ENCODE results near the gene ARID2.

Gene ARID2

GRCh38 chr12:45729233-45730083 is at the start of gene ARID2:
ARID2 (plus strand) TSS chr12:45729706; CDS start chr12:45729837, 131 bp downstream.
- no peak for DNase-seq

- no peak for DNase-seq
These were observed 49.1 kb upstream of the ARID2 start for GRCh38 chr12:45680362-45680761.

DNA sequence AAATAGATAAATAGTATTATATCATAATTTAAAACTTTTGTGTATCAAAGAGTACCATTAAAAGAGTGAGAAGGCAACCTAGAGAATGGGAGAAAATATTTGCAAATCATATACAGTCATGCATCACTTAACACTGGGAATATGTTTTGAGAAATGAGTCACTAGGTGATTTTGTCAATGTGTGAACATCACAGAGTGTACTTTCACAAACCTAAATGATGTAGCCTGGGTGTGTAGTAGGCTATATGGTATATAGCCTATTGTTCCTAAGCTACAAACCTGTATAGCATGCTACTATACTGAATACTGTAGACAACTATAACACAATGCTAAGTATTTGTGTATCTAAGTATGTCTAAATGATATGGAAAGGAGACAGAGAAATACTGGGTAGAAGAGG is 48.0 kb upstream of the ARID2 start:
- no peak for DNase-seq

DNA sequence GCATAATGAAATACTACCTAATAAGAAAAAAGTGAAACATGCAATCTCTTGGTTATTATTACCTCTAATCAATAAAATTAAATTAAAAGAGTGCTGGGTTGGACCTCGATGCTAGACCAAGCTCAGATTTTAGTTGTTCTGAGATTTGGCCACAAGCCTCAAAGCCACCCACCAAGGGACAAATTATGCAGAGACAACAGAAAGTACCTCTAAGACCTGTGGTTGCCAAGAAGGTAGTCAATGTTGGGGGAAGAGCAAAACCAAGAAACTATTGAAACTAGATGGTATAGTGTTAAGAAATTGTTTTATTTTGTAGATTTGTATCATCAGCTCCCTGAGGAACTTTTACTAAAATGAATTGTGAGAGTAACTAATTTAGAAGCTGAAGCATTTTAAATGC is 43.8 kb upstream of the ARID2 start:
- no peak for DNase-seq

- DNase-seq, result no peak
These were observed 42.2 kb upstream of the ARID2 start for GRCh38 chr12:45687081-45688015.

DNA sequence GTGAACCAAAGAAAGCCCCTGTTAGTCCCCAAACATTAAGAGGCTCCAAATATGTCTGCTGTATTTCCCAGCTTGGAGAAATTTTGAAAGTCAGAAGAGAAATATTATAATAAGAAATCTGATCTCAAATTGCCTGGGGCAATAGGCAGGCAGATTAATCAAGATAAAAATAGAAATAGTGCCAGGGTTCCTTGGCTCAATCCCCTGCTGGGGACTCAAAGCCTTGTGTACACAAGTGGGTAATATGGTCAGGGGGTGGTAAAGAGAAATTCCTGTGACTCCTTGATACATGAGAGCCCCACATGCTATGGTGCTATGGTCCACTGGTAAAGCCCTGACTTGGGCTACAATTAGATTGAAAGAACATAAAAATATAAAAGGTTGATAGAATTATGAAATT is 41.3 kb upstream of the ARID2 start:
- DNase-seq, result no peak

DNA sequence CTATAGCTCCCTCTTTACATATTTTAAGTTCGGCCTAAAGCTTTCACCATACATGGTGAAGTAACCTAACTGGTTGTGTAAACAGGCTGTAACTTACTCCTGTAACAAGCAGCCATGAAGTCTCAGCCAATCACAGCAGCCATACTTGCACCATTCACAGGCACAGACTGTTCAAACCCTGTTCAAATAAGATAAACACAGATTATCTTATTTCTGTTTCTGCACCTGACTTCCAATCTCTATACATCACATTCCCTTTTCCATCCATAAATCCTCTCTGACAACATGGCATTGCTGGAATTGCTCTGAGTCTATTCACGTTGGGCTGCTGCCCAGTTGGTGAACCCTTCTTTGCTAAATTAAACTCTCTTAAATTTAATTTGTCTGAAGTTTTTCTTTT is 34.5 kb upstream of the ARID2 start:
- DNase-seq, result no peak

GRCh38 chr12:45695606-45696005 is 33.9 kb upstream of the ARID2 start:
- DNase-seq, result no peak

DNA sequence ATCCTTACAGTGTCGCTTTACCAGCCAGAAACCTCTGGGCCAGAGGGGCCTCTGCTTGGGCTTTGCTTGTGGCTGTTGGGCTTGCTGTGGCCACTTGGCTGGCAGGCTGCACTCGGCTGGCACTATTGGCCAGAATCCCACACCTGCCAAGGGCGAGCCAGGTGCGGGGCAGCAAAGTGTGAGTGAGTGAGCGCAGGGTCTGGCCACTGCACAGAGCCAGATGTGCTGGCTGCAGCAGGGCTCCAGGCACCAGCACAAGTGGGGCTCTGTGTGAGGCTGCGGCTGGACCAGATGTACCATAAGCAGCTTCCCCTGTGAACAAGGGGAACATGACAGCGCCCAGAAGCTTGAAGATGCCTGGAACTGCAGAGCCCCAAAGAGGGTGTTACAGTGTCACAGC is 33.5 kb upstream of the ARID2 start:
- DNase-seq, result no peak

GRCh38 chr12:45697371-45697770 is 32.1 kb upstream of the ARID2 start:
- DNase-seq, result no peak

DNA sequence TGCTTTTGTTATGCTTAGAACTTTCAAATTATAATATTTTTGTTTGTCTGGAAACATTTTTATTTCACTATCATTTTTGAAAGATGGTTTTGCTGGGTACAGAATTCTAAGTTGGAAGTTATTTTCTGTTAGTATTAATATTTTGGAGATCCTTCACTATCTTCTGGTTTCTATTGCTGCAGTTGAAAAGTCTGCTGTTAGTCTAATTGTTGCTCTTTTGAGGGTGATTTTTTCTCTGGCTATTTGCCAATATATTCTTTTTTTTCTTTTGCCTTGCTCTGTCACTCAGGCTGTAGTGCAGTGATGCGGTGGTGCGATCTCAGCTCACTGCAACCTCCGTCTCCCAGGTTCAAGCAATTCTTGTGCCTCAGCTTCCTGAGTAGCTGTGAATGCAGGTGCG is 28.2 kb upstream of the ARID2 start:
- no peak for DNase-seq

DNA sequence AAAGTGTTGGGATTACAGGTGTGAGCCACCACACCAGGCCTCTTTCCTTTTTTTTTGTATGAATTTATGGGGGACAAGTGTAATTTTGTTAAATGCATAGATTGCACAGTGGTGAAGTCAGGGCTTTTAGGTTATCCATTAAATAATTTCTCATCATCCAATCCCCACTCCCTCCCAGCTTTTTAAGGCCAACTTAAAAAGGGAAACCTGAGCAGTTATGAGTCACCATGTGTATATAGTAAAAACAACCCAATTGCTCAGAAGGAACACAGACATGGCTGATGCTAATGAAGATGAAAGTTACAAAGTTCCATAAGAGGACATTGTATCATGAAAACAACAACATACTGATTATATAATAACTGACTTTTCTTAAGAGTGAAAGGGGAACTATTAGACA is 25.6 kb upstream of the ARID2 start:
- no peak for DNase-seq

DNA sequence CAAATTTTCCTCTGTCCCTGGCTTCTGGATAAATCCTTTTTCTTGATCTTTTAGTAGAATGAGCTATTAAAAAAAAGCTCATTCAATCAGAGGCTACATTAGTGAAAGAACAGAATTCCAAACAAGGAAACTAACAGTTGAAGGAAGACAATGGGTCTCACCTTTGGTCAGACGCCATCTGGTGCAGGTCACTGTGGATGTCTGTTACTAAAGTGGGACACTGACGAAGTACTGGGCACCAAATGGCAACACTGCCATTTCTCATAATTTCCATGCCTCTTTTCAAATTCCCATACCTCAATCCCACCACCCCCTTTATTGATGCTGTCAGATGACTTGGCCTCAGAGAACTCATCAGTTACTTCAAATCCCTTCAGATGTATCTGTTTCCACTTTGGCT is 24.5 kb upstream of the ARID2 start:
- DNase-seq, result no peak

GRCh38 chr12:45705404-45705803 is 24.1 kb upstream of the ARID2 start:
- DNase-seq, result no peak

GRCh38 chr12:45707241-45707857 is 22.2 kb upstream of the ARID2 start:
- no peak for DNase-seq

- no peak for DNase-seq
These were observed 21.1 kb upstream of the ARID2 start for GRCh38 chr12:45708363-45708762.

DNA sequence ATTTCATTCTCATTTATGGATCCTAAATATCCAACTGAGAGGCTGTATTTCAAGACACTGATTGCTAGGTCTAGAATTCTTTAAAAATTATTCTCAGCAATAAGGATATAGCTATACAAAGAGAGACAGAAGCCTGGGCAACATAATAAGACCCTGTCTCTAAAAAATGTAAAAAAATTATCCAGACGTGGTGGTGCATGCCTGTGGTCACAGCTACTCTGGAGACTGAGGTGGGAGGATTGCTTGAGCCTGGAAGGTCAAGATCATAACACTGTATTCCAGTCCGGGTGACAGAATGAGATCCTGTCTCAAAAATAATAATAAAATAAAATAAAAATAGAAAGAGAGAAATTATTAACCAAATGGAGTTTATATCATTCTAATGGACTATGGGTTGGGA is 20.6 kb upstream of the ARID2 start:
- DNase-seq, result no peak

GRCh38 chr12:45712319-45712718 is 17.2 kb upstream of the ARID2 start:
- DNase-seq, result no peak

DNA sequence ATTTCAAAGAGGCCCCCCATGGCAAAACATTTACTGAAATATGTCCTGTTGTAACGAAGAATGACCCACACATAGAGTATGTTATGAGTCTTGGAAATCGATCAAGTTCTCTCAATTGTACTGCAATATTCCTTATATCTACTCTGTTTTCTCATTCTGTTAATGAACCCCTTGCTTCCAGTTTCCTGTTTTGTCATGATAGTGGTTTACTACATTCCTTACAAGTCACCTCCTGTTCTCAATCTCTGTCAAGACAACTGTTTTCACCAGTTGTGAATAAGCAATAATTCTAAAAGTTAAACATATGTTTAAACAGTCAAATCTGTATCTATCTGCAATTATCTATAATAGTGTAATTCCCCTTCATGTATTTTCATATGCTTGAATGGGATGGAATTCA is 16.4 kb upstream of the ARID2 start:
- DNase-seq, result no peak

DNA sequence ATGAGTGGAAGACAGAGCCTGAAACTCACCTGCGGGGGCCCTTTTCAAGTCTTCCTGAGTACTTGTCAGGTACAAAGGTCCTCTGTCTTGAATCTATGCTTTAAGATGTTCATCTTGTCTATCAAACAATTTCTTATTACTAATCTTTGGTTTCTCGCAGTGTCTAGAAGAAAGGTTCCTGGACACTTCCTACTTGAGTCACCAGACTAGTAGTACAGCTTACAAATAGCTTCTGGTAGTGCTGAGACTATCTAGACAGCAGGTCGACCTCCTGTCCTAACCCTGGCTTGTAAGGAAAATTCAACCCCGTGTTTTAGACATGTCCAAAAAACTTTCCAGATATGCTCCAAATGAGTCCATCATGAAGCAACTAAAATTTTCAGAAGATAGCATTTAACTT is 11.2 kb upstream of the ARID2 start:
- no peak for DNase-seq

DNA sequence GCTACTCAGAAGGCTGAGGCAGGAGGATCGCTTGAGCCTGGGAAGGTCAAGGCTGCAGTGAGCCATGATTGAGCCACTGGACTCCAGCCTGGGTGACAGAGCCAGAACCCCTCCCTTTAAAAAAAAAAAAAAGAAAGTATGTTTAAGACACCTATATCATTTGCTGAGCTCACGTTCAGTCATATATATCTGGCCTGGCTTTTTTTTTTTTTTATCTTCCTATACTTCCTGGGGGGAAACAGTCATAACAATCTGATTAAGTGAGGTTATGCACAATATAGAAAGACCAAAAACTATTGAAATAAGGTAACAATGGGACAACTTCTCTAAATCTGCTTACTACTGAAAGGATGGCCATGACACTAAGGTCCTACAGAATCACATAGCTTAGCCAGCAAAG is 9.4 kb upstream of the ARID2 start:
- no peak for DNase-seq

GRCh38 chr12:45721369-45721768 is 8.1 kb upstream of the ARID2 start:
- DNase-seq, result no peak

DNA sequence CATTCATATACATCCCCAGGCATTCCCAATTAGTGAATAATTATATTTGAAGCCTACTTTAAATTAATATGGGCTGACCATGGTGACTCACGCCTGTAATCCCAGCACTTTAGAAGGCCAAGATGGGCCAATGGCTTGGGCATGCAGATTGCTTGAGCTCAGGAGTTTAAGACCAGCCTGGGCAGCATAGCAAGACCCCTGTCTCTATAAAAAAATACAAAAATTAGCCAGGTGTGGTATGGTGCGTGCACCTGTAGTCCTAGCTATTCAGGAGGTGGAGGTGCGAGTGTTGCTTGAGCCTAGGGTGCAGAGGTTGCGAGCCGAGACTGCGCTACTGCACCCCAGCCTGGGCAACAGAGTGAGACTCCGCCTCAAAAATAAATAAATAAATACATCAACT is 7.6 kb upstream of the ARID2 start:
- DNase-seq, result no peak
